Peyer's patch (tissue), 4 donors: Measurements from ENCODE around the gene PGAP1. TPM values are rescaled to one million over a fixed set of nuclear protein-coding genes. Genes with fewer than 3 reads are reported as not detected.

Experiments used
- DNase-seq, 3 donors: peaks; one replicate each; pipeline ENCODE4 v3.0.0-alpha.2; 2017 to 2019
- H3K27ac ChIP-seq, 4 donors: fragments of 200-600 bp; sonication (generic); one replicate each; pipeline ENCODE4 v1.5.1; 2016 to 2019
- H3K27me3 ChIP-seq, 2 donors: fragments of 200-600 bp; sonication (generic); one replicate each; pipeline ENCODE4 v1.5.1; 2019
- H3K36me3 ChIP-seq, 3 donors: fragments of 200-600 bp; sonication (generic); one replicate each; pipeline ENCODE4 v1.5.1; 2016 to 2019
- H3K4me1 ChIP-seq, 4 donors: fragments of 200-600 bp; sonication (generic); one replicate each; pipeline ENCODE4 v1.5.1; 2016 to 2019
- H3K4me3 ChIP-seq, 4 donors: fragments of 200-600 bp; sonication (generic); 1 replicate in 3 of 4; 2 replicates in 1 of 4; pipeline ENCODE4 v1.5.1; 2016 to 2019; ENCODE audit warnings: mild to moderate bottlenecking in 1 of 4
- H3K9me3 ChIP-seq, 4 donors: fragments of 200-600 bp; sonication (generic); one replicate each; pipeline ENCODE4 v1.5.1; 2016 to 2019; ENCODE audit warnings: mild to moderate bottlenecking in 1 of 4
- CTCF ChIP-seq, 6 experiments: fragments of 450-650 bp in 4 of 6; fragments of 200-600 bp in 2 of 6; sonication (generic) in 1 of 6; IDR thresholded peaks; one replicate each; pipeline ENCODE4 v1.5.1; 2017 to 2019; ENCODE audit warnings: antibody characterized with exemption in 6 of 6, mild to moderate bottlenecking in 3 of 6, moderate library complexity in 1 of 6
- POLR2A ChIP-seq, 2 donors: fragments of 450-650 bp; IDR thresholded peaks; one replicate each; pipeline ENCODE4 v1.5.1; 2017; ENCODE audit warnings: antibody characterized with exemption in 2 of 2, mild to moderate bottlenecking in 2 of 2, moderate library complexity in 2 of 2
- total RNA-seq, 4 donors: library from RNA; depleted of rRNA; stranded (reverse); fragments of >200 nt; gene quantifications; one replicate each; pipeline ENCODE4 v1.1.0, GENCODE V29; 2016

Gene PGAP1, protein sequence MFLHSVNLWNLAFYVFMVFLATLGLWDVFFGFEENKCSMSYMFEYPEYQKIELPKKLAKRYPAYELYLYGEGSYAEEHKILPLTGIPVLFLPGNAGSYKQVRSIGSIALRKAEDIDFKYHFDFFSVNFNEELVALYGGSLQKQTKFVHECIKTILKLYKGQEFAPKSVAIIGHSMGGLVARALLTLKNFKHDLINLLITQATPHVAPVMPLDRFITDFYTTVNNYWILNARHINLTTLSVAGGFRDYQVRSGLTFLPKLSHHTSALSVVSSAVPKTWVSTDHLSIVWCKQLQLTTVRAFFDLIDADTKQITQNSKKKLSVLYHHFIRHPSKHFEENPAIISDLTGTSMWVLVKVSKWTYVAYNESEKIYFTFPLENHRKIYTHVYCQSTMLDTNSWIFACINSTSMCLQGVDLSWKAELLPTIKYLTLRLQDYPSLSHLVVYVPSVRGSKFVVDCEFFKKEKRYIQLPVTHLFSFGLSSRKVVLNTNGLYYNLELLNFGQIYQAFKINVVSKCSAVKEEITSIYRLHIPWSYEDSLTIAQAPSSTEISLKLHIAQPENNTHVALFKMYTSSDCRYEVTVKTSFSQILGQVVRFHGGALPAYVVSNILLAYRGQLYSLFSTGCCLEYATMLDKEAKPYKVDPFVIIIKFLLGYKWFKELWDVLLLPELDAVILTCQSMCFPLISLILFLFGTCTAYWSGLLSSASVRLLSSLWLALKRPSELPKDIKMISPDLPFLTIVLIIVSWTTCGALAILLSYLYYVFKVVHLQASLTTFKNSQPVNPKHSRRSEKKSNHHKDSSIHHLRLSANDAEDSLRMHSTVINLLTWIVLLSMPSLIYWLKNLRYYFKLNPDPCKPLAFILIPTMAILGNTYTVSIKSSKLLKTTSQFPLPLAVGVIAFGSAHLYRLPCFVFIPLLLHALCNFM
- total RNA-seq: 10 to 100 TPM; 15.7 to 41.2 (median 25.9) TPM

DNA sequence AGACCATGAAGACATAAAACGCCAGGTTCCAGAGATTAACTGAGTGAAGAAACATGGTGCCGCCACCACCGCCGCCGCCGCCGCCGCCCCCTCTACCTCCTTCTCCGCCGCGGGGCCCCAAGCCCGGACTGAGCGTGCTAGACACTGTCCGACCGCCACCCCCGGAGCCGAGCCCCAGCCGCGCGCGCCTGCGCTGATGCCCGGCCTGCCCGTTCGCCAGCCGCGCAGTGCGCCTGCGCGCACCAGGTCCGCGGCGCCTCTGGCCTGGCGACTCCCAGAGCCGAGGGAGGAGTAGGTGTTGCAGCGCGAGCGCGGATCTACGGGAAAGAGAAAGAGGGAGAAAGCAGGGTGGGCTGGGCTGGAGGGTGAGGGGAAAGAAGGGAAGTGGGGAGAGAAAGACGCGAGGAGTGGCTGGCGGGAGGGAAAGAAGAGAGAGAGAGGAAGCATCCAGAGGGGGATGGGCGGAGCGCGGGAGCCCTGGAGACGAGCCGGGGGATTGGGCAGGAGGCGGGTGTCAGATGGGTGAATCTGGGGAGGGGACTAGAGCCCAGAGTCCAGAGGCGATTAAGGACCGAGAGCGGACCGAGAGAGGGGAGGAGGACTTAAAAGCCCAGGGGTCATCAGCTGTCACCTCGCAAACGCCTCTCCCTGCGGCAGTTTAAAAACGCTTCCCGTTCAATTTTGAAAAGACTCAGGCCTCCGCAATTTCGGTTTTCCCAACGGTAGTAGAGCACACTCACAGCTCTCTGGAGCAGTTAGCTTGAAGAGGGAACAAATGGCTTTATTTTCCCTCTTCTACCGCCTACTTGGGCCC lies at the start of gene PGAP1:
PGAP1 (minus strand) TSS at position 146 of the 814 bp plus-strand sequence; CDS start at position 55, 91 bp downstream.
- Histone ChIP-seq H3K4me1 (peaks cover 0 to 4% (median 0%) of the 10 kb centered on the region in 4 donors), H3K4me3 (peak within 1 kb of the TSS; percentile 58 to 90 (median 78)), H3K27ac (peak within 1 kb of the TSS; percentile 76 to 93 (median 84)), H3K27me3 (no peaks in the 10 kb centered on the region), H3K9me3 (no peaks in the 10 kb centered on the region), H3K36me3 (no peaks in the 10 kb centered on the region)
- peak; percentile 81 to 93 (median 92) for DNase-seq
- TF ChIP-seq CTCF (IDR thresholded peaks at IDR 0.05): no peak
- peak; percentile 71 to 81 for TF ChIP-seq POLR2A (IDR thresholded peaks at IDR 0.05)

DNA sequence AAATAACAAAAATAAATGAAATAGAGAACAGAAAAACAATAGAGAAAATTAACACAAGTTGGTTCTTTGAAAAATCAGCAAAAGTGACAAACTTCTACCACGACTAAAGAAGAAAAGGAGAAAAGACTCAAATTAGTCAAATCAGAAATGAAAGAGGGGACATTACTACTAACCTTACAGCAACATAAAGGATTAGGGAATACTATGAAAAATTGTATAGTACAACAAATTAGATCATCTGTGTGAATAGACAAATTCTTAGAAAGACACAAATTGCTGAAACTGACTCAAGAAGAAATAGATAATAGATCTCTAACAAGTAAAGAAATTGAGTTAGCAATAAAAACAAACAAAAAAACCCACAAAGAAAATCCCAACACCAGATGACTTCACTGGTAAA lies 48.5 kb upstream of the PGAP1 start:
- TF ChIP-seq POLR2A (IDR thresholded peaks at IDR 0.05) (no peak), CTCF (IDR thresholded peaks at IDR 0.05) (no peak)
- no peaks in the 10 kb centered on the region for H3K36me3 ChIP-seq
- H3K4me3 ChIP-seq: no peak overlapping the region
- H3K9me3 ChIP-seq: no peaks in the 10 kb centered on the region
- DNase-seq: no peak
- no peaks in the 10 kb centered on the region for H3K27me3 ChIP-seq
- H3K4me1 ChIP-seq: no peaks in the 10 kb centered on the region
- H3K27ac ChIP-seq: no peak overlapping the region

GRCh38 chr2:196971574-196972279 lies 45.2 kb upstream of the PGAP1 start:
- H3K27ac ChIP-seq: no peak overlapping the region
- no peak for TF ChIP-seq POLR2A (IDR thresholded peaks at IDR 0.05)
- no peaks in the 10 kb centered on the region for H3K36me3 ChIP-seq
- H3K27me3 ChIP-seq: no peaks in the 10 kb centered on the region
- no peaks in the 10 kb centered on the region for H3K4me1 ChIP-seq
- no peaks in the 10 kb centered on the region for H3K9me3 ChIP-seq
- no peak overlapping the region for H3K4me3 ChIP-seq
- DNase-seq: no peak

DNA sequence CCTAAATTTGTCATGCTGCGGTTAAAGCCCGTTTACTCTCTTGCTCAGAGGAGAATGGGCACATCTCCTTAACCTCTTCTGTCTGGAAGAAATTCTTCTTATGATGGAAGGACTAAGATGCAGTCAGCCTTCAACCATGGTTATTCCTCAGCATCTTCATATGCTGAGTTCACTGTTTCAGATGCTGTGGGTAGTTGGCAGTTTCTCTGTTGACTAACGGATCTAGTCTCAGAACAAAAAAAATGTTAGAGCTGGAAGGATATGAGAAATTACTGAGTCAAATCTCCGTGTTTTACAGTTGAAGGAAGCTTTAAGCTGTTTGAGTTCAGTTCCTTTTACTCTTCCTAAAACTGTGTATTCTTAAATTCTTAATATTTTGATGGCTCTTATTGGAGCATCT lies 43.6 kb upstream of the PGAP1 start:
- no peak overlapping the region for H3K27ac ChIP-seq
- H3K4me1 ChIP-seq: no peaks in the 10 kb centered on the region
- H3K27me3 ChIP-seq: no peaks in the 10 kb centered on the region
- DNase-seq: no peak
- no peak for TF ChIP-seq CTCF (IDR thresholded peaks at IDR 0.05)
- TF ChIP-seq POLR2A (IDR thresholded peaks at IDR 0.05): no peak
- no peaks in the 10 kb centered on the region for H3K36me3 ChIP-seq
- H3K9me3 ChIP-seq: no peaks in the 10 kb centered on the region
- no peak overlapping the region for H3K4me3 ChIP-seq

DNA sequence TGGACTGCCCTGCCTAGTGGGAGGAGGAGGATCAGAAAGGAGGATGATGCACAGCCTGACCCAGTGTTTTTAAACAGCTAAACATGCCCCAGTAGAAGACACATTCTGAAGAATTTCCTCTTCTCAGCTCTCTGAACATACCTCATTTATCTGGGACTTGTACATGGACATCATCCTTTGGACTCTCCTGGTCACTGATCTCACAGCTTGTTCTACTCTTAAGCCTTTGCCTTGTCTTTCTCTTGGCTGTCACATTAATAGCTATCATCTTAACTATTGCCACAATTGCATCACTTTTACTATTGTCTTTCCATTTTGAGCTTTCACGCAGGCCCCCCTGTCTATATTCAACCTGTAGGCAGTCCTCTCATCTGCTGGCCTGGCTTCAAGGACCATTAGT lies 42.0 kb upstream of the PGAP1 start:
- H3K4me3 ChIP-seq: no peak overlapping the region
- TF ChIP-seq CTCF (IDR thresholded peaks at IDR 0.05) (no peak), POLR2A (IDR thresholded peaks at IDR 0.05) (no peak)
- H3K27me3 ChIP-seq: no peaks in the 10 kb centered on the region
- peaks cover 0 to 3% (median 0%) of the 10 kb centered on the region in 4 donors for H3K4me1 ChIP-seq
- peak overlapping the region in 1 of 4 donors; percentile 32 for H3K27ac ChIP-seq
- DNase-seq: no peak
- H3K36me3 ChIP-seq: no peaks in the 10 kb centered on the region
- H3K9me3 ChIP-seq: no peaks in the 10 kb centered on the region
